GM21529 (cell line): ENCODE results near the gene NOXA1.
"Not testable (repeated sequence)": the region's sequence is repeated elsewhere in the genome, so short reads cannot be mapped to it uniquely, and the experiment has no call there.

Source experiments
- ATAC-seq: cut with Tn5 transposase; IDR thresholded peaks from one replicate; pipeline ENCODE4 v1.9.1; 2021; ENCODE audit not compliant: unreplicated experiment

Gene NOXA1

GRCh38 chr9:137463931-137464290 lies 40.7 kb downstream of the NOXA1 start:
- no peak for ATAC-seq

- ATAC-seq, result no peak
Observed at GRCh38 chr9:137464291-137464999, 41.3 kb downstream of the NOXA1 start.

GRCh38 chr9:137465000-137465719 lies 42.0 kb downstream of the NOXA1 start:
- ATAC-seq, result no peak

- no peak for ATAC-seq
Observed at GRCh38 chr9:137465720-137466388, 42.7 kb downstream of the NOXA1 start.

GRCh38 chr9:137466389-137467085 lies 43.3 kb downstream of the NOXA1 start:
- not testable (repeated sequence) for ATAC-seq

- no peak for ATAC-seq
Observed at GRCh38 chr9:137467161-137467581, 44.0 kb downstream of the NOXA1 start.

GRCh38 chr9:137467896-137468295 lies 44.7 kb downstream of the NOXA1 start:
- no peak for ATAC-seq

GRCh38 chr9:137470785-137471184 lies 47.6 kb downstream of the NOXA1 start:
- no peak for ATAC-seq

- no peak for ATAC-seq
Observed at GRCh38 chr9:137474271-137474670, 51.1 kb downstream of the NOXA1 start.

- no peak for ATAC-seq
Observed at GRCh38 chr9:137475666-137476065, 52.5 kb downstream of the NOXA1 start.

GRCh38 chr9:137476856-137477255 lies 53.7 kb downstream of the NOXA1 start:
- no peak for ATAC-seq

GRCh38 chr9:137477778-137478612 lies 54.8 kb downstream of the NOXA1 start:
- no peak for ATAC-seq

- ATAC-seq, result no peak
Observed at GRCh38 chr9:137478613-137478961, 55.4 kb downstream of the NOXA1 start.

- no peak for ATAC-seq
Observed at GRCh38 chr9:137478962-137479861, 56.0 kb downstream of the NOXA1 start.

GRCh38 chr9:137479892-137480685 lies 56.9 kb downstream of the NOXA1 start:
- no peak for ATAC-seq

GRCh38 chr9:137480686-137481683 lies 57.8 kb downstream of the NOXA1 start:
- ATAC-seq, result no peak

- no peak for ATAC-seq
Observed at GRCh38 chr9:137482094-137482781, 59.0 kb downstream of the NOXA1 start.
